ENCODE measurements around the gene ZBTB46. TPM values are rescaled to one million over a fixed set of nuclear protein-coding genes. Genes with fewer than 3 reads are reported as not detected.

ZBTB46 gene
- total and polyA plus RNA-seq, 2 donors (not counting 1 experiment from before 2014, with no cell fraction given), result 0.96 to 4.5 TPM

DNA sequence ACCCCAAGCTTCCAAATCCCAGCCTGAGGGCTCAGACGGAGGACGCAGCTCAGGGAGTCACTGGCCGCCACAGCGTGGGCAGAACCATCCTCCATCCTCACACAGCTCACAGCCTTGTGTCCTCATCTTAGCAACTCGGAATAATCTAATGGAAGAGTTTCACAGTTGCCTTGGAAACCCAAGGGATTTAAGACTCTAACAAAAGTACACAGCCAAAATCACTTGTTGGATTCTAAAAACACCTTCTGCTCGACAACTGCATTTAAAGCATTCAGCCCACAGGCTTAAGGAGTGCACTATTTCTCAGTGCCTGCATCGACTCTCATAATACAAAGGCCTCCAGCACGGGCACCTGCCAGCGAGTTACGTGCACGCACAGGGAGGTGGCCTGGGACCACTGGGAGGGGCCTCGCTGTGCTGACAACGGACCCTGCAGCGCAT, 45.4 kb downstream of the ZBTB46 start:
- Histone ChIP-seq H3K36me3 (ENCODE audit: control insufficient read depth, insufficient read depth, low read length) (no peaks in the 10 kb centered on the region), H3K9ac (ENCODE audit: insufficient read depth, low read length) (no peak overlapping the region), H3K27ac (ENCODE audit: insufficient read depth, low read length) (no peak overlapping the region), H3K4me1 (ENCODE audit: control insufficient read depth, extremely low read depth, insufficient read depth, low read length) (no peaks in the 10 kb centered on the region), H4K20me1 (ENCODE audit: control insufficient read depth, extremely low read depth, insufficient read depth, low read length) (no peaks in the 10 kb centered on the region), H3K4me2 (ENCODE audit: extremely low read depth, insufficient read depth, low read length) (no peak overlapping the region), H2AFZ (ENCODE audit: low read length) (no peak overlapping the region), H3K4me3 (replicated peaks in 1 of 4; ENCODE audit: control extremely low read depth in 1 of 4, insufficient read depth in 1 of 4, low read depth in 3 of 4, low read length in 4 of 4) (no peak overlapping the region), H3K9me3 (ENCODE audit: control insufficient read depth, insufficient read depth, low read depth, low read length) (no peaks in the 10 kb centered on the region), H3K27me3 (ENCODE audit: control insufficient read depth, insufficient read depth, low read length) (no peaks in the 10 kb centered on the region), H3K79me2 (ENCODE audit: control insufficient read depth, insufficient read depth, low read length) (no peaks in the 10 kb centered on the region)
- TF ChIP-seq EZH2 (IDR thresholded peaks at IDR 0.05; ENCODE audit: low read length, missing control alignments), result no peak
- TF ChIP-seq, protein P1, sequence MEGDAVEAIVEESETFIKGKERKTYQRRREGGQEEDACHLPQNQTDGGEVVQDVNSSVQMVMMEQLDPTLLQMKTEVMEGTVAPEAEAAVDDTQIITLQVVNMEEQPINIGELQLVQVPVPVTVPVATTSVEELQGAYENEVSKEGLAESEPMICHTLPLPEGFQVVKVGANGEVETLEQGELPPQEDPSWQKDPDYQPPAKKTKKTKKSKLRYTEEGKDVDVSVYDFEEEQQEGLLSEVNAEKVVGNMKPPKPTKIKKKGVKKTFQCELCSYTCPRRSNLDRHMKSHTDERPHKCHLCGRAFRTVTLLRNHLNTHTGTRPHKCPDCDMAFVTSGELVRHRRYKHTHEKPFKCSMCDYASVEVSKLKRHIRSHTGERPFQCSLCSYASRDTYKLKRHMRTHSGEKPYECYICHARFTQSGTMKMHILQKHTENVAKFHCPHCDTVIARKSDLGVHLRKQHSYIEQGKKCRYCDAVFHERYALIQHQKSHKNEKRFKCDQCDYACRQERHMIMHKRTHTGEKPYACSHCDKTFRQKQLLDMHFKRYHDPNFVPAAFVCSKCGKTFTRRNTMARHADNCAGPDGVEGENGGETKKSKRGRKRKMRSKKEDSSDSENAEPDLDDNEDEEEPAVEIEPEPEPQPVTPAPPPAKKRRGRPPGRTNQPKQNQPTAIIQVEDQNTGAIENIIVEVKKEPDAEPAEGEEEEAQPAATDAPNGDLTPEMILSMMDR (conservative IDR thresholded peaks at IDR 0.05 in 1 of 2, IDR thresholded peaks at IDR 0.05 in 1 of 2; ENCODE audit: low read depth in 1 of 2, low read length in 2 of 2), result no peak
- DNase-seq (ENCODE audit: low read depth in 2 of 2), result no peak

- H3K4me1 ChIP-seq (ENCODE audit: control insufficient read depth, extremely low read depth, insufficient read depth, low read length), result no peaks in the 10 kb centered on the region
- no peak overlapping the region for H3K4me3 ChIP-seq (replicated peaks in 1 of 4; ENCODE audit: control extremely low read depth in 1 of 4, insufficient read depth in 1 of 4, low read depth in 3 of 4, low read length in 4 of 4)
- no peaks in the 10 kb centered on the region for H3K79me2 ChIP-seq (ENCODE audit: control insufficient read depth, insufficient read depth, low read length)
- H3K27me3 ChIP-seq (ENCODE audit: control insufficient read depth, insufficient read depth, low read length), result no peaks in the 10 kb centered on the region
- no peak overlapping the region for H2AFZ ChIP-seq (ENCODE audit: low read length)
- no peaks in the 10 kb centered on the region for H3K9me3 ChIP-seq (ENCODE audit: control insufficient read depth, insufficient read depth, low read depth, low read length)
- no peak overlapping the region for H3K27ac ChIP-seq (ENCODE audit: insufficient read depth, low read length)
- DNase-seq (ENCODE audit: low read depth in 2 of 2), result no peak
- no peak overlapping the region for H3K9ac ChIP-seq (ENCODE audit: insufficient read depth, low read length)
- H3K4me2 ChIP-seq (ENCODE audit: extremely low read depth, insufficient read depth, low read length), result no peak overlapping the region
- no peaks in the 10 kb centered on the region for H3K36me3 ChIP-seq (ENCODE audit: control insufficient read depth, insufficient read depth, low read length)
- TF ChIP-seq, protein P1 (conservative IDR thresholded peaks at IDR 0.05 in 1 of 2, IDR thresholded peaks at IDR 0.05 in 1 of 2; ENCODE audit: low read depth in 1 of 2, low read length in 2 of 2), result no peak
- TF ChIP-seq EZH2 (IDR thresholded peaks at IDR 0.05; ENCODE audit: low read length, missing control alignments), result no peak
- H4K20me1 ChIP-seq (ENCODE audit: control insufficient read depth, extremely low read depth, insufficient read depth, low read length), result no peaks in the 10 kb centered on the region
Observed at GRCh38 chr20:63783970-63784369, 47.1 kb downstream of the ZBTB46 start.

DNA sequence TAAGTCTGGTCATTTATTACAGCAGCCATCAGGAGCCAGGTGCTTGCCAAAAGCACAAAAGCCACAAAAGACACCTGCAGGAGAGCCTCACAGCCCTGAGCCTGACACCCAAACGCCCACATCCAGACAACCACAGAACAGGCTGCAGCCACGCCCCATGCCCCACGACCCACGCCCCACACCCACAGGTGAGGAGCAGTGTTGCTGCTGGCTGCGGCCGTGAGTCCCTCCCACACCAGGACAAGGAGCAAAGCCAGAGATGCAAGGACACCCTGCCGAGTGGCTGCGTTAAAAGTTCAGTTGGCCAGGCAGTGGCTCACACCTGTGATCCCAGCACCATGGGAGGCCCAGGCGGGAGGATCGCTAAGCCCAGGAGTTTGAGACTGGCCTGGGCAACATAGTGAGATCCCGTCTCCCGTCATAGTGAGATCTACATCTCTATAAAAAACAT, 48.5 kb downstream of the ZBTB46 start:
- Histone ChIP-seq H3K4me2 (ENCODE audit: extremely low read depth, insufficient read depth, low read length) (no peak overlapping the region), H3K9ac (ENCODE audit: insufficient read depth, low read length) (no peak overlapping the region), H4K20me1 (ENCODE audit: control insufficient read depth, extremely low read depth, insufficient read depth, low read length) (no peaks in the 10 kb centered on the region), H3K9me3 (ENCODE audit: control insufficient read depth, insufficient read depth, low read depth, low read length) (no peaks in the 10 kb centered on the region), H3K79me2 (ENCODE audit: control insufficient read depth, insufficient read depth, low read length) (no peaks in the 10 kb centered on the region), H3K36me3 (ENCODE audit: control insufficient read depth, insufficient read depth, low read length) (no peaks in the 10 kb centered on the region), H2AFZ (ENCODE audit: low read length) (no peak overlapping the region), H3K4me3 (replicated peaks in 1 of 4; ENCODE audit: control extremely low read depth in 1 of 4, insufficient read depth in 1 of 4, low read depth in 3 of 4, low read length in 4 of 4) (no peak overlapping the region), H3K27me3 (ENCODE audit: control insufficient read depth, insufficient read depth, low read length) (no peaks in the 10 kb centered on the region), H3K4me1 (ENCODE audit: control insufficient read depth, extremely low read depth, insufficient read depth, low read length) (no peaks in the 10 kb centered on the region), H3K27ac (ENCODE audit: insufficient read depth, low read length) (no peak overlapping the region)
- TF ChIP-seq, protein P1 (conservative IDR thresholded peaks at IDR 0.05 in 1 of 2, IDR thresholded peaks at IDR 0.05 in 1 of 2; ENCODE audit: low read depth in 1 of 2, low read length in 2 of 2), result no peak
- TF ChIP-seq EZH2 (IDR thresholded peaks at IDR 0.05; ENCODE audit: low read length, missing control alignments), result no peak
- no peak for DNase-seq (ENCODE audit: low read depth in 2 of 2)
